Measurements from ENCODE around the gene RGS7.
"Not testable (repeated sequence)": the region's sequence is repeated elsewhere in the genome, so short reads cannot be mapped to it uniquely, and the experiment has no call there.

DNA sequence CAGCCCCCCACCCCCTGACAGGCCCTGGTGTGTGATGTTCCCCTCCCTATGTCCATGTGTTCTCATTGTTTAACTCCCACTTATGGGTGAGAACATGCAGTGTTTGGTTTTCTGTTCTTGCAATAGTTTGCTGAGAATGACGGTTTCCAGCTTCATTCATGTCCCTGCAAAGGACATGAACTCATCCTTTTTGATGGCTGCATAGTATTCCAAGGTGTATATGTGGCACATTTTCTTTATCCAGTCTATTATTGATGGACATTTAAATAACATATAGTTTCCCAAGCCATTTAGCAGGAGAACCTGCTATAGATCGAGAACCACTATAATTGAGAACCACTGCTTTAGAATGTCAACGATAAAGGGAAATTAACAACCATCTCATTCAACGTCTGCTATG is 134.2 kb downstream of the RGS7 start:
- TF ChIP-seq CTCF (IDR thresholded peaks at IDR 0.05; ENCODE audit: poor library complexity, severe bottlenecking); EZH2 (IDR thresholded peaks at IDR 0.05; ENCODE audit: borderline replicate concordance, insufficient read depth, low read length, poor library complexity, severe bottlenecking): not testable (repeated sequence)
